Measurements from ENCODE around the gene CCDC12. TPM values are rescaled to one million over a fixed set of nuclear protein-coding genes. Genes with fewer than 3 reads are reported as not detected.
"Not testable (repeated sequence)": the region's sequence is repeated elsewhere in the genome, so short reads cannot be mapped to it uniquely, and the experiment has no call there.

CCDC12 gene
- total and polyA plus RNA-seq, 4 experiments from 2014 or later = 59.3 to 102 (median 73.0) TPM

- H3K36me3 Mint-ChIP-seq = peaks cover 36 to 42% of the 10 kb centered on the region in 2 donors
- intact Hi-C loops (cut with micrococcal nuclease) = no loop called here
- Histone ChIP-seq H3K36me3 (ENCODE audit: insufficient read depth, low read length) (peaks cover 14% of the 10 kb centered on the region), H3K27me3 (ENCODE audit: insufficient read depth, low read length) (no peaks in the 10 kb centered on the region), H3K9me3 (ENCODE audit: control insufficient read depth in 1 of 2, low read length in 2 of 2) (no peaks in the 10 kb centered on the region), H3K4me3 (ENCODE audit: low read length in 2 of 2) (no peak overlapping the region), H3K4me1 (ENCODE audit: insufficient read depth, low read length) (peaks cover 17% of the 10 kb centered on the region), H3K27ac (ENCODE audit: low read depth, low read length) (no peak overlapping the region)
- POLR2A ChIA-PET (ENCODE audit: partially characterized antibody) = no interaction called here
- no peaks in the 10 kb centered on the region for H3K9me3 Mint-ChIP-seq
- CTCF ChIA-PET (ENCODE audit: partially characterized antibody) = no interaction called here
- no peaks in the 10 kb centered on the region for H3K27me3 Mint-ChIP-seq
- H3K27ac Mint-ChIP-seq = peak overlapping the region in 3 of 7 donors; percentile 16 to 69 (median 42)
- no peak for DNase-seq
- no peak overlapping the region for H3K4me3 Mint-ChIP-seq
- H3K4me1 Mint-ChIP-seq = peaks cover 12 to 19% (median 16%) of the 10 kb centered on the region in 4 donors
Measured at GRCh38 chr3:46916278-46916677, 60.3 kb downstream of the CCDC12 start.

GRCh38 chr3:46915297-46915822 is 61.2 kb downstream of the CCDC12 start:
- no peaks in the 10 kb centered on the region for H3K9me3 Mint-ChIP-seq
- H3K9me3 ChIP-seq (ENCODE audit: control insufficient read depth in 1 of 2, low read length in 2 of 2) = no peaks in the 10 kb centered on the region
- CTCF ChIA-PET (ENCODE audit: partially characterized antibody) = interaction anchor here (0.9 kb wide), 1 partner anchor 8 kb away, joined by 3 read pairs; no protein-coding TSS in a partner anchor
- no peaks in the 10 kb centered on the region for H3K27me3 Mint-ChIP-seq
- H3K4me3 Mint-ChIP-seq = peak overlapping the region in 1 of 8 donors; percentile 13
- DNase-seq = peak in 1 of 5 donors; percentile 7
- intact Hi-C loops (cut with micrococcal nuclease) = no loop called here
- peaks cover 12 to 19% (median 16%) of the 10 kb centered on the region in 4 donors for H3K4me1 Mint-ChIP-seq
- POLR2A ChIA-PET (ENCODE audit: partially characterized antibody) = interaction anchor here (2.9 kb wide), 1 partner anchor 64 kb away, joined by 13 read pairs; the partner anchor contains the start of gene NBEAL2
- H3K27me3 ChIP-seq (ENCODE audit: insufficient read depth, low read length) = no peaks in the 10 kb centered on the region
- H3K27ac ChIP-seq (ENCODE audit: low read depth, low read length) = no peak overlapping the region
- peaks cover 29 to 37% of the 10 kb centered on the region in 2 donors for H3K36me3 Mint-ChIP-seq
- peaks cover 5% of the 10 kb centered on the region for H3K36me3 ChIP-seq (ENCODE audit: insufficient read depth, low read length)
- peaks cover 17% of the 10 kb centered on the region for H3K4me1 ChIP-seq (ENCODE audit: insufficient read depth, low read length)
- H3K27ac Mint-ChIP-seq = peak overlapping the region in 3 of 7 donors; percentile 0 to 70 (median 62)
- no peak overlapping the region for H3K4me3 ChIP-seq (ENCODE audit: low read length in 2 of 2)

GRCh38 chr3:46914849-46915248 is 61.7 kb downstream of the CCDC12 start:
- no peaks in the 10 kb centered on the region for H3K27me3 Mint-ChIP-seq
- H3K4me1 ChIP-seq (ENCODE audit: insufficient read depth, low read length) = peaks cover 18% of the 10 kb centered on the region
- no peaks in the 10 kb centered on the region for H3K9me3 Mint-ChIP-seq
- peaks cover 2% of the 10 kb centered on the region for H3K36me3 ChIP-seq (ENCODE audit: insufficient read depth, low read length)
- intact Hi-C loops (cut with micrococcal nuclease) = no loop called here
- peak overlapping the region in 2 of 7 donors; percentile 62 to 70 for H3K27ac Mint-ChIP-seq
- H3K4me3 ChIP-seq (ENCODE audit: low read length in 2 of 2) = no peak overlapping the region
- H3K36me3 Mint-ChIP-seq = peaks cover 24 to 32% of the 10 kb centered on the region in 2 donors
- H3K9me3 ChIP-seq (ENCODE audit: control insufficient read depth in 1 of 2, low read length in 2 of 2) = no peaks in the 10 kb centered on the region
- peaks cover 12 to 19% (median 16%) of the 10 kb centered on the region in 4 donors for H3K4me1 Mint-ChIP-seq
- H3K27me3 ChIP-seq (ENCODE audit: insufficient read depth, low read length) = no peaks in the 10 kb centered on the region
- no peak overlapping the region for H3K4me3 Mint-ChIP-seq
- peak in 1 of 5 donors; percentile 18 for DNase-seq
- ChIA-PET POLR2A (ENCODE audit: partially characterized antibody) (interaction anchor here (1.4 to 2.9 kb wide), 2 partner anchors 17 to 65 kb away, joined by 3 to 13 read pairs; partner anchors contain the start of gene NBEAL2), CTCF (ENCODE audit: partially characterized antibody) (interaction anchor here (0.9 to 1.7 kb wide), 3 partner anchors 8 to 83 kb away, joined by 3 to 7 read pairs (median 4); no protein-coding TSS in a partner anchor)
- no peak overlapping the region for H3K27ac ChIP-seq (ENCODE audit: low read depth, low read length)

- peak overlapping the region in 4 of 7 donors; percentile 7 to 77 (median 36) for H3K27ac Mint-ChIP-seq
- H3K36me3 Mint-ChIP-seq = peaks cover 16 to 21% of the 10 kb centered on the region in 2 donors
- CTCF ChIA-PET (ENCODE audit: partially characterized antibody) = interaction anchor here (0.8 to 2.0 kb wide), 6 partner anchors 13 to 85 kb away, joined by 3 to 7 read pairs (median 4); no protein-coding TSS in a partner anchor
- peak in 1 of 5 donors; percentile 24 for DNase-seq
- POLR2A ChIA-PET (ENCODE audit: partially characterized antibody) = interaction anchor here (0.6 to 2.9 kb wide), 5 partner anchors 15 to 85 kb away, joined by 3 to 13 read pairs (median 3); partner anchors contain the start of gene NBEAL2
- no peaks in the 10 kb centered on the region for H3K9me3 Mint-ChIP-seq
- Histone ChIP-seq H3K4me3 (ENCODE audit: low read length in 2 of 2) (no peak overlapping the region), H3K4me1 (ENCODE audit: insufficient read depth, low read length) (peaks cover 27% of the 10 kb centered on the region), H3K9me3 (ENCODE audit: control insufficient read depth in 1 of 2, low read length in 2 of 2) (no peaks in the 10 kb centered on the region), H3K36me3 (ENCODE audit: insufficient read depth, low read length) (no peaks in the 10 kb centered on the region), H3K27me3 (ENCODE audit: insufficient read depth, low read length) (no peaks in the 10 kb centered on the region), H3K27ac (ENCODE audit: low read depth, low read length) (no peak overlapping the region)
- peaks cover 17 to 25% (median 23%) of the 10 kb centered on the region in 4 donors for H3K4me1 Mint-ChIP-seq
- H3K4me3 Mint-ChIP-seq = peak overlapping the region in 2 of 8 donors; percentile 16 to 36
- H3K27me3 Mint-ChIP-seq = no peaks in the 10 kb centered on the region
- intact Hi-C loops (cut with micrococcal nuclease) = no loop called here
Measured at GRCh38 chr3:46913644-46914043, 62.9 kb downstream of the CCDC12 start.

GRCh38 chr3:46912986-46913385 is 63.6 kb downstream of the CCDC12 start:
- Mint-ChIP-seq H3K27ac (no peak overlapping the region), H3K4me1 (peaks cover 17 to 25% (median 23%) of the 10 kb centered on the region in 4 donors), H3K4me3 (no peak overlapping the region), H3K36me3 (peaks cover 11 to 15% of the 10 kb centered on the region in 2 donors), H3K27me3 (no peaks in the 10 kb centered on the region), H3K9me3 (no peaks in the 10 kb centered on the region)
- peak in 1 of 5 donors; percentile 17 for DNase-seq
- Histone ChIP-seq H3K36me3 (ENCODE audit: insufficient read depth, low read length) (no peaks in the 10 kb centered on the region), H3K9me3 (ENCODE audit: control insufficient read depth in 1 of 2, low read length in 2 of 2) (no peaks in the 10 kb centered on the region), H3K27ac (ENCODE audit: low read depth, low read length) (no peak overlapping the region), H3K4me1 (ENCODE audit: insufficient read depth, low read length) (peaks cover 27% of the 10 kb centered on the region), H3K4me3 (ENCODE audit: low read length in 2 of 2) (no peak overlapping the region), H3K27me3 (ENCODE audit: insufficient read depth, low read length) (no peaks in the 10 kb centered on the region)
- ChIA-PET CTCF (ENCODE audit: partially characterized antibody) (interaction anchor here (0.6 to 2.0 kb wide), 8 partner anchors 12 to 125 kb away, joined by 3 to 7 read pairs (median 3); no protein-coding TSS in a partner anchor), POLR2A (ENCODE audit: partially characterized antibody) (interaction anchor here (0.9 to 2.9 kb wide), 4 partner anchors 11 to 86 kb away, joined by 3 to 13 read pairs (median 3); partner anchors contain the start of gene NBEAL2)
- intact Hi-C loops (cut with micrococcal nuclease) = no loop called here

GRCh38 chr3:46910914-46911313 is 65.6 kb downstream of the CCDC12 start:
- H3K9me3 Mint-ChIP-seq; H3K27me3 ChIP-seq (ENCODE audit: insufficient read depth, low read length); H3K27me3 Mint-ChIP-seq; H3K27ac Mint-ChIP-seq; H3K27ac ChIP-seq (ENCODE audit: low read depth, low read length); POLR2A ChIA-PET (ENCODE audit: partially characterized antibody); H3K36me3 Mint-ChIP-seq; H3K9me3 ChIP-seq (ENCODE audit: control insufficient read depth in 1 of 2, low read length in 2 of 2); H3K4me3 ChIP-seq (ENCODE audit: low read length in 2 of 2); intact Hi-C loops (cut with micrococcal nuclease); H3K4me3 Mint-ChIP-seq; H3K36me3 ChIP-seq (ENCODE audit: insufficient read depth, low read length): not testable (repeated sequence)
- peaks cover 27% of the 10 kb centered on the region for H3K4me1 ChIP-seq (ENCODE audit: insufficient read depth, low read length)
- peak in 1 of 5 donors; percentile 1 for DNase-seq
- CTCF ChIA-PET (ENCODE audit: partially characterized antibody) = interaction anchor here (1.4 kb wide), 1 partner anchor 210 kb away, joined by 3 read pairs; the partner anchor contains the start of gene TMIE
- peaks cover 15 to 24% (median 21%) of the 10 kb centered on the region in 4 donors for H3K4me1 Mint-ChIP-seq

DNA sequence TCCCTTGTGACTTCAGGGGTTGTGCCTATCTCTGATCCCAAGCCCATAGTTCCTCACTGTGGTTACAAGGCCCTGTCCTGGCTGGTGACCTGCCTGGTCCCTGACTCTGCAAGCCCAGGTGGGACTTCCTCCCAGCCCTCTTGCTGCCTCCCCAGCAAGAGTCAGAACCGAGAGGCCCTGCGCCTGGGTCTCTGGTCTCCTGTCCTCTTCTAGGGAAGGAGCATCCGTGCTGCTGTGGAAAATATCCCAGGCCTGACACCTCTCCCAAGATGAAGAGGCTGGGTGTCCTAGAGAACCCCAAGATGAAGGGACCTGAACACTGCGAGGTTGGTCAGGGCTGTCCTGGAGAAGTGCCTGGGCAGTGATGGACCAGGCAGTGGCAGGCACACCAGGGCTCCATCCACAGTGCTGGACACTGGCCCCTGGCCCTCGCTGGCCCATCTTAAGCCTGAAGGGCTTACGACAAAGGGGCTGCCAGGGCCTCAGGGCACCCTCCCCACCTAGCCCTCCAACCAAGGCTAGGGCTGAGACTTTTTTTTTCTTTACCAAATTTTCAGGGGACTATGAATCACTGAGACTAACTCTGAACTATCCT is 66.3 kb downstream of the CCDC12 start:
- peak in 1 of 5 donors; percentile 5 for DNase-seq
- no peak overlapping the region for H3K4me3 ChIP-seq (ENCODE audit: low read length in 2 of 2)
- ChIA-PET CTCF (ENCODE audit: partially characterized antibody) (interaction anchor here (0.7 to 1.9 kb wide), 19 partner anchors 8 to 209 kb away, joined by 3 to 13 read pairs (median 4); partner anchors contain the start of gene TMIE), POLR2A (ENCODE audit: partially characterized antibody) (interaction anchor here (0.8 to 1.4 kb wide), 6 partner anchors 37 to 205 kb away, joined by 3 to 6 read pairs (median 4); partner anchors contain the start of gene NBEAL2)
- no peaks in the 10 kb centered on the region for H3K9me3 ChIP-seq (ENCODE audit: control insufficient read depth in 1 of 2, low read length in 2 of 2)
- Mint-ChIP-seq H3K4me1 (peaks cover 14 to 22% (median 20%) of the 10 kb centered on the region in 4 donors), H3K4me3 (no peak overlapping the region), H3K27me3 (no peaks in the 10 kb centered on the region), H3K36me3 (no peaks in the 10 kb centered on the region), H3K27ac (no peak overlapping the region), H3K9me3 (no peaks in the 10 kb centered on the region)
- H3K36me3 ChIP-seq (ENCODE audit: insufficient read depth, low read length) = no peaks in the 10 kb centered on the region
- no peak overlapping the region for H3K27ac ChIP-seq (ENCODE audit: low read depth, low read length)
- intact Hi-C loops (cut with micrococcal nuclease) = no loop called here
- no peaks in the 10 kb centered on the region for H3K27me3 ChIP-seq (ENCODE audit: insufficient read depth, low read length)
- H3K4me1 ChIP-seq (ENCODE audit: insufficient read depth, low read length) = peaks cover 27% of the 10 kb centered on the region
